ENCODE data around the gene RPL12.

The RPL12 gene

GRCh38 chr9:127399736-127400269 lies 51.4 kb downstream of the RPL12 start:
- TF ChIP-seq POLR2AphosphoS5 (IDR thresholded peaks at IDR 0.05; ENCODE audit: borderline replicate concordance, low read depth, low read length) = no peak
- TF ChIP-seq FOXP2 (optimal IDR thresholded peaks at IDR 0.05; ENCODE audit: control extremely low read depth, extremely low read length, insufficient read depth) = no peak
- DNase-seq (ENCODE audit: low read depth, low spot score) = no peak
- no peaks in the 10 kb centered on the region for H3K9me3 ChIP-seq (ENCODE audit: low read depth, low read length)

DNA sequence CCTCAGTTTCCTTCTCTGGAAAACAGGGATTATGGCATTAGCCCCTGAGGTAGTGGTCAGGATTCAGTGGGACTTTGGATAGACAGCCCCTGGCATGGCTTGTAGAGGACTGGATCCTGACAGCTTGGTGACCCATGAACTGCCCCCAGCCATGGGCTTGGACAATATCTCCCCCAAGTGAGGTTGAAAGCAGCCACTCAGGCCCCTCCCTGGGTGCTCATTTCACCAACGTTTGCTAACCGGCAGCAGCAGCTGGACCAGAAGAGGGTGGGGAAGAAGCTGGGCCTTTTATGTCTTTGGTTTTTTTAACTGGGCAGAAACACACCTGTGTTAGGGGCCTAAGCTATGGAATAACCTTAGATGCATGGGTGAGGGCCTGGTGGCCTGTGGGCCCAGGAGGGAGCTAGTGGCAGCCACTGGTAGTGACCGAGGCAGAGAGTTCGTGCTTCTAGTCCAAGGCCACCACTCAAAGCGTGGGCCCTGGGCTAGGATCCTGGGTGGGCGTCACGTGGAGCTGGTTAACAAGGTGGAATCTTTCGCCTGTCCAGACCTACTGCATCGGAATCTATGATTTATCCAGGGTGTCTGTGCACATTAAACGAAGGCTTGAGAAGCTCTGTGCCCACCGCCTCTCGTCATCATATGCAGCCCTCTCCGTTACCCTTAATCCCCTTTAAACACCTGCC lies 52.3 kb downstream of the RPL12 start:
- no peak for TF ChIP-seq POLR2AphosphoS5 (IDR thresholded peaks at IDR 0.05; ENCODE audit: borderline replicate concordance, low read depth, low read length)
- no peak for TF ChIP-seq EZH2 (IDR thresholded peaks at IDR 0.05)
- TF ChIP-seq FOXP2 (optimal IDR thresholded peaks at IDR 0.05; ENCODE audit: control extremely low read depth, extremely low read length, insufficient read depth) = no peak
- no peaks in the 10 kb centered on the region for H3K36me3 ChIP-seq (ENCODE audit: insufficient read depth, low read length)
- no peak overlapping the region for H3K9ac ChIP-seq (ENCODE audit: insufficient read length)
- H3K27ac ChIP-seq = no peak overlapping the region
- no peak overlapping the region for H3K4me3 ChIP-seq
- DNase-seq (ENCODE audit: low read depth, low spot score) = no peak
- H3K9me3 ChIP-seq (ENCODE audit: low read depth, low read length) = no peaks in the 10 kb centered on the region

More at GRCh38 chr9:127399736-127400269, 51.4 kb downstream of the RPL12 start:
- no peak overlapping the region for H3K4me3 ChIP-seq
- H3K9ac ChIP-seq (ENCODE audit: insufficient read length) = no peak overlapping the region
- no peak overlapping the region for H3K27ac ChIP-seq
- no peaks in the 10 kb centered on the region for H3K36me3 ChIP-seq (ENCODE audit: insufficient read depth, low read length)

- no peak overlapping the region for H3K4me3 ChIP-seq
- H3K9ac ChIP-seq (ENCODE audit: insufficient read length) = no peak overlapping the region
- TF ChIP-seq POLR2AphosphoS5 (IDR thresholded peaks at IDR 0.05; ENCODE audit: borderline replicate concordance, low read depth, low read length) (no peak), FOXP2 (optimal IDR thresholded peaks at IDR 0.05; ENCODE audit: control extremely low read depth, extremely low read length, insufficient read depth) (no peak), EZH2 (IDR thresholded peaks at IDR 0.05) (no peak)
- no peak overlapping the region for H3K27ac ChIP-seq
- DNase-seq (ENCODE audit: low read depth, low spot score) = no peak
- H3K36me3 ChIP-seq (ENCODE audit: insufficient read depth, low read length) = no peaks in the 10 kb centered on the region
- no peaks in the 10 kb centered on the region for H3K9me3 ChIP-seq (ENCODE audit: low read depth, low read length)
These were observed 52.9 kb downstream of the RPL12 start for GRCh38 chr9:127398275-127398647.

Measured in SK-N-MC (cell line).